ENCODE data around the gene TMEM169.
A peak's percentile ranks its signal among the peaks of the same experiment; 100 is the strongest.

TMEM169 gene

DNA sequence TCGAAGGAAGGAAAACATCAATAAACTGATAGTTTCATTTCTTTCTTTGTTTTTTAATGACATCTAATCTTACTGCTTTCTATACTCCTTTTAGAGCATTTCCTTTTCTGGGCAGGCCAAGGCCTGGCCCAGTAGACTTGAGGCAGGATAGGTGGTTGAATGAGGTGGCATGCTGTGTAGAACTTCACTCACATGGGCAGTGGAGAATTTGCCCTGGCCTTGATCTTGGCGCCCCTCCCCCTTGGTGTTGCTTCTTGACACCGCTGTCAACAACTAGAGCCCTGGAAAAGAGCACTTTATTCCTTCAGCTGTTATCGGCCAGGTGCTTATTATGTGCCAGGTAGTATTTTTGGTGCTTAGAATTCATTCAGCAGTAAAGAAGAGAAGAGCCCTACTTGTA lies 64.9 kb downstream of the TMEM169 start:
- DNase-seq (ENCODE audit: low read depth) = no peak
- H3K4me3 ChIP-seq (ENCODE audit: low read depth, low read length) = no peak overlapping the region
- TF ChIP-seq, protein P1, sequence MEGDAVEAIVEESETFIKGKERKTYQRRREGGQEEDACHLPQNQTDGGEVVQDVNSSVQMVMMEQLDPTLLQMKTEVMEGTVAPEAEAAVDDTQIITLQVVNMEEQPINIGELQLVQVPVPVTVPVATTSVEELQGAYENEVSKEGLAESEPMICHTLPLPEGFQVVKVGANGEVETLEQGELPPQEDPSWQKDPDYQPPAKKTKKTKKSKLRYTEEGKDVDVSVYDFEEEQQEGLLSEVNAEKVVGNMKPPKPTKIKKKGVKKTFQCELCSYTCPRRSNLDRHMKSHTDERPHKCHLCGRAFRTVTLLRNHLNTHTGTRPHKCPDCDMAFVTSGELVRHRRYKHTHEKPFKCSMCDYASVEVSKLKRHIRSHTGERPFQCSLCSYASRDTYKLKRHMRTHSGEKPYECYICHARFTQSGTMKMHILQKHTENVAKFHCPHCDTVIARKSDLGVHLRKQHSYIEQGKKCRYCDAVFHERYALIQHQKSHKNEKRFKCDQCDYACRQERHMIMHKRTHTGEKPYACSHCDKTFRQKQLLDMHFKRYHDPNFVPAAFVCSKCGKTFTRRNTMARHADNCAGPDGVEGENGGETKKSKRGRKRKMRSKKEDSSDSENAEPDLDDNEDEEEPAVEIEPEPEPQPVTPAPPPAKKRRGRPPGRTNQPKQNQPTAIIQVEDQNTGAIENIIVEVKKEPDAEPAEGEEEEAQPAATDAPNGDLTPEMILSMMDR (IDR thresholded peaks at IDR 0.05; ENCODE audit: control insufficient read depth, extremely low read depth, insufficient read depth) = no peak

DNA sequence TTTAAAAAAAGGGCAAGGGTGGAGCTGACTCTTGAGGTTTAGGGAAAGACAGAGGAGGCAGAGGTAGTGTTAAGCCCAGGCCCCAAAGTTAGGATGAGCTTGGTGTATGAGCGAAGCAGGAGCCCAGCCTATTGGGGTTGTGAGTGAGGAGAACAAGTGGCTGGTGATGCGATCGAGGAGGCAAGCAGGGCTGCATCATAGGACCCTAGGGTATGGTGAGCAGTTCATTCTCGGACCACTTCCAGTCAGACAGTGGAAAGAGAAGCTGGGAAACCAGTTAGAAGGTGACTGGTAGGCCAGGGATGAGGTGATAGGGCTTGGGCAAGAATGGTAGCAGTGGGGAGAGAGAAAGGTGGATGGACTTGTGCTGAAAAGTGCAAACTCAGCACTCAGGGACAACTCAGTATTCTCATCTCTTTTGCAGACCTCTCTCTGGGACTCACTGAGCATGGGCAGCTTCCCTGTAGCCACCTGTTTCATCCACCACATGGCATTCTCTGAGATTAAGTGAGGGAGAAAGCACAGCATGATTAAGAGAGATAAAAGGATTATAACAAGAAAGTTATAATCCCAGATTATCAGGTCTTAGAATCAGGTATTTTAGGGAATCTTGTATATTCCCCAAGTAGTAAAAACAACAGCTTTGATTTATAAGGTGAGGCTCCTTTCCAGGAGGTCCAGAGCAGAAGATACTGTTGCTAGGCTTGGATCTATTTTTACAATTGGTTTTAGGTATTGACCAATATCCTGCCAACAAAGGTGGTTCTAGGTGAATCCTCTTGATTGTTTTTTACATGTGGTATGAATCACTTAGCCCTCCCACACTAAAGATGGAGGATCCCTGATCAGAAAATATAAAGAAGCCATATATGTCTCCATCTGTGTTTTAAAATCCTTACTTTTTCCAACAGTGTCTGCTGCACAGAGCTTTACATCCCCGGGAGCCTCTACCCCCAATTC lies 65.7 kb downstream of the TMEM169 start:
- H3K4me3 ChIP-seq (ENCODE audit: low read depth, low read length) = no peak overlapping the region
- TF ChIP-seq, protein P1 (IDR thresholded peaks at IDR 0.05; ENCODE audit: control insufficient read depth, extremely low read depth, insufficient read depth) = no peak
- no peak for DNase-seq (ENCODE audit: low read depth)

DNA sequence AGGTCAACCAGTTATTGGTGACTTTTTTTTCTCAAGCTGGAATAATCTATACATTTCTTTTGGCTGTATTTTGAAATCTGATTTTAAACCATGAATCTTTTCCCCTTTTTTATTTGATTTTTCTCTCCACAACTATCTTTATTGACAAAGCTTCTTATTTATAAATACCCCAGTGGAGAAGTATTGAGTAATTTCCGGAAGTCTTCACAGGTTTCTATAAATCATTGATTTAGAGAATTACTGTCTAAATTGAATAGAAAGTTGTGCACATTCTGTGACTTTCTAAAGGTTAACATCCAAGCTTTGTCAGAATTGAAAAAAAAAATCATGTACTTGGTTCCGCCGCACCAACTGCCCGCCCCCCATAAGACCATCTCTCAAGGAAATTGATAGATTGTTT lies 67.3 kb downstream of the TMEM169 start:
- TF ChIP-seq, protein P1 (IDR thresholded peaks at IDR 0.05; ENCODE audit: control insufficient read depth, extremely low read depth, insufficient read depth) = no peak
- no peak overlapping the region for H3K4me3 ChIP-seq (ENCODE audit: low read depth, low read length)
- DNase-seq (ENCODE audit: low read depth) = no peak

DNA sequence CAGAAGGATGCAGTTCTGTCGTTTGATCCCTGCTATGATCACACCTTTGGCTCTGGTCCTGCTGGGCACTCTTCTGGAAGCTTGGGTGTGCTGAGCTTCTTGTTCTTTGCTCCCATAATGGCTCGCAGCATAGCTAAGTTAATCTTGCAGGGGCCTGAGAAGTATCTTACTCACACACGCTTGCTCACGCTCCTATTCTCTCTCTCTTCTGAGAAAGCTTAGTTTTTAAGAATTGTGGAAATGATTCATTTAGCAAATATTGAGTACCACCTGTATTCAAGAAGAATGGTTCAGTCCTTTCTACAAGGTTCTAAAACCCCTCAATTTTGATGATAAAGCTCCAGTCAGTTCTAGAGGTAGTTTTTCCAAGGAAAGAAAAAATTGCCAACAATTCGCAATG lies 68.0 kb downstream of the TMEM169 start:
- H3K4me3 ChIP-seq (ENCODE audit: low read depth, low read length) = no peak overlapping the region
- DNase-seq (ENCODE audit: low read depth) = no peak
- TF ChIP-seq, protein P1 (IDR thresholded peaks at IDR 0.05; ENCODE audit: control insufficient read depth, extremely low read depth, insufficient read depth) = no peak

DNA sequence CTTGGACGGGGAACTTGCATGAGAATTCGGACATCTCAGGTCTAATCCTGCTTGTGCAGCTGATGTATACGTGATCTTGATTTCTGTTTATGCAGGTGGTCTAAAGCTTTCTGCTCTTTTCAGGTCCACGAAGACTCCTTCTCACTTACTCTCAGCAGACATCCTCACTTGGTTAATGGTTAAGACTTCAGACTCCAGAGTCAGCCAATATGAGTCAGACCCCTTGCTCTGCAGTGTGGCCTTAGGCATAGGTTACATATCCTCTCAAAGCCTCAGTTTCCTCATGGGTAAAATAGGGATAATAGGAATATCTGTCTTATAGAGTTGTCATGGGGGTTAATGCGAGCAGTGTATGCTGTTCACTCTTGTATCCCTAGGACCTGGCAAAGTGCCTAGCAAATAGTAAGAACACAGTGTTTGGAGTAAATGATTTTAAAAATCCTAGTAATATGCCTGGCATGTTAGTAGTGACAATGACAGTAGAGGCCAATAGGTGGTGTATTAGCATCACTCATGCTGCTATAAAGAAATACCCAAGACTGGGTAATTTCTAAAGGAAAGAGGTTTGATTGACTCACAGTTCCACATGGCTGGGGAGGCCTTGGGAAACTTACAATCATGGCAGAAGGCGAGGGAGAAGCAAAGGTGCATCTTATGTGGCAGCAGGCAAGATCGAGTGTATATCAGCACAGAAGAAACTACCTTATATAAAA lies 69.8 kb downstream of the TMEM169 start:
- TF ChIP-seq, protein P1 (IDR thresholded peaks at IDR 0.05; ENCODE audit: control insufficient read depth, extremely low read depth, insufficient read depth) = 0 out of 2 replicates have a peak, but pooled peaks have one; percentile 20
- no peak for DNase-seq (ENCODE audit: low read depth)
- H3K4me3 ChIP-seq (ENCODE audit: low read depth, low read length) = no peak overlapping the region
